ENCODE data around the gene NEB.
"Not testable (repeated sequence)": the region's sequence is repeated elsewhere in the genome, so short reads cannot be mapped to it uniquely, and the experiment has no call there.

The NEB gene

DNA sequence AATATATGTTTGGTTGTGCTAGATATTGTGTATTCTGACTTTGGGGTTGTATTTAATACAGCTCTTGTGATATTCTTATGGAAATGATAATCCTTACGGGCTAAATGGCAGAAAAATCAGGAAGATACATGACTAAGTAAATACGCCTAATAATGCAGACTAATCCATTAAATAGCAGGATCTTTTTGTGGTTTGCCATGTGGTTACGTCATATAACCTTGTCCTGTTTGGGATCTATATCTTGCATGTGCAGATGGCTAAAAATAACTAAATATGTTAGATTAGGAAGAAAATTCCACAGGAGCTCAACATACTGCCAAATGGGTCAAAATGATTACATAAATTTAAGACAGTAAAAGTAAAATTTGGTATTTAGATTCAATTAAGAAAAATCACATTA, 83.0 kb downstream of the NEB start:
- CTCF ChIA-PET: interaction anchor here (0.8 to 0.9 kb wide), 3 partner anchors 9 to 75 kb away, joined by 3 read pairs; no protein-coding TSS in a partner anchor
- POLR2A ChIA-PET: no interaction called here
- H3K4me3 ChIP-seq (ENCODE audit: control insufficient read depth in 1 of 7, extremely low read depth in 1 of 7, insufficient read depth in 4 of 7, low read depth in 2 of 7, low read length in 6 of 7): no peak overlapping the region
- H3K36me3 ChIP-seq (ENCODE audit: control insufficient read depth in 4 of 4, insufficient read depth in 4 of 4, low read length in 3 of 4): no peaks in the 10 kb centered on the region
- H3K4me1 ChIP-seq (ENCODE audit: control extremely low read depth in 1 of 4, control insufficient read depth in 4 of 4, insufficient read depth in 4 of 4, low read length in 3 of 4): peaks cover 0 to 8% (median 5%) of the 10 kb centered on the region in 4 experiments
- peak in 1 of 3 donors; percentile 1 for DNase-seq
- no peak overlapping the region for H3K27ac ChIP-seq (ENCODE audit: insufficient read depth in 1 of 2, low read depth in 1 of 2, low read length in 2 of 2, poor library complexity in 1 of 2, severe bottlenecking in 2 of 2)
- H3K9me3 ChIP-seq (ENCODE audit: control extremely low read depth in 1 of 5, control insufficient read depth in 4 of 5, insufficient read depth in 2 of 5, low read depth in 1 of 5, low read length in 4 of 5): peaks cover 0 to 5% (median 0%) of the 10 kb centered on the region in 5 experiments
- no CpG with 5 or more reads among the region's 3 CpGs for WGBS (ENCODE audit: insufficient coverage)
- H3K27me3 ChIP-seq (replicated peaks in 2 of 5; ENCODE audit: control insufficient read depth in 4 of 5, insufficient read depth in 5 of 5, low read length in 4 of 5): no peaks in the 10 kb centered on the region

DNA sequence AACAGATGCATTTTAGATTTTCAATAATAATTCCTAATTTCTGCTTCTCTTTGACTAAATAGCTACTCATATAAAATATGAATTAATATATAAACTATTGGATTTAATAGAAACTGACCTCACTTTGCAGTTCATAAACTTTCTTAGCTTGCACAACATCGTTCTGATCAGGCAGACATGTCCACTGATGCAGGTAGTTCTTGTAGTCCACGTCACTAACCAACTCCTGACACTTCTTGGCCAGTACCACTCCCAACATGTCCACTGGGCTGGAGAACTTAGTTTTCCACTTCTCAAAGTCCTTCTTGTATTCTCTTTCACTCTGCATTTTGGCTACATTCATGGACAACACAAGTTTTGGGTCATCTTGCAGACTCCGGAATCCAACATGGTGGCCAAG, 83.8 kb downstream of the NEB start:
- no peak for DNase-seq
- Histone ChIP-seq H3K27ac (ENCODE audit: insufficient read depth in 1 of 2, low read depth in 1 of 2, low read length in 2 of 2, poor library complexity in 1 of 2, severe bottlenecking in 2 of 2) (no peak overlapping the region), H3K27me3 (replicated peaks in 2 of 5; ENCODE audit: control insufficient read depth in 4 of 5, insufficient read depth in 5 of 5, low read length in 4 of 5) (no peaks in the 10 kb centered on the region), H3K4me1 (ENCODE audit: control extremely low read depth in 1 of 4, control insufficient read depth in 4 of 4, insufficient read depth in 4 of 4, low read length in 3 of 4) (peaks cover 0 to 9% (median 5%) of the 10 kb centered on the region in 4 experiments), H3K9me3 (ENCODE audit: control extremely low read depth in 1 of 5, control insufficient read depth in 4 of 5, insufficient read depth in 2 of 5, low read depth in 1 of 5, low read length in 4 of 5) (peaks cover 0 to 5% (median 0%) of the 10 kb centered on the region in 5 experiments), H3K36me3 (ENCODE audit: control insufficient read depth in 4 of 4, insufficient read depth in 4 of 4, low read length in 3 of 4) (no peaks in the 10 kb centered on the region), H3K4me3 (ENCODE audit: control insufficient read depth in 1 of 7, extremely low read depth in 1 of 7, insufficient read depth in 4 of 7, low read depth in 2 of 7, low read length in 6 of 7) (no peak overlapping the region)
- ChIA-PET POLR2A (no interaction called here), CTCF (interaction anchor here (0.9 kb wide), 1 partner anchor 8 kb away, joined by 3 read pairs; no protein-coding TSS in a partner anchor)
- WGBS (ENCODE audit: insufficient coverage): 100% methylated on average over 2 of the region's 3 CpGs

DNA sequence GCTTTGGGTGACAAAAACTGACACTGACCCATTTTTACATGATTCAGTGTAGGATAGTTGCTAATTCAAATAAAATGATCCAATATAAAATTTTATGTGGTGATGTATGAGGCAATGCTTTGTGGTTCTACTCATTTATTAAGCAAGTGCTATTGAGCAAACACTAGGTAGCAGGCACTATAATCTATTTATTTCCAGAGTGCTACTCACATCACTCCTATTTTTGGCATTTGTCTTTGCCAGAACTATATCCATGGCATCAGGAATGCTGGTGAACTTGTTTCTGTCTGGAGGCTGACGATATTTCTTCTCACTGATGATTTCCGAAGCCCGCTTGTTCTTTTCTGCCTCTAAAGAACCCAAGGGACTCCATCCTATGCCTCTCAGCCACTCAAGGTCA, 84.3 kb downstream of the NEB start:
- 100% methylated on average over 3 of the region's 3 CpGs for WGBS (ENCODE audit: insufficient coverage)
- no peak overlapping the region for H3K4me3 ChIP-seq (ENCODE audit: control insufficient read depth in 1 of 7, extremely low read depth in 1 of 7, insufficient read depth in 4 of 7, low read depth in 2 of 7, low read length in 6 of 7)

DNA sequence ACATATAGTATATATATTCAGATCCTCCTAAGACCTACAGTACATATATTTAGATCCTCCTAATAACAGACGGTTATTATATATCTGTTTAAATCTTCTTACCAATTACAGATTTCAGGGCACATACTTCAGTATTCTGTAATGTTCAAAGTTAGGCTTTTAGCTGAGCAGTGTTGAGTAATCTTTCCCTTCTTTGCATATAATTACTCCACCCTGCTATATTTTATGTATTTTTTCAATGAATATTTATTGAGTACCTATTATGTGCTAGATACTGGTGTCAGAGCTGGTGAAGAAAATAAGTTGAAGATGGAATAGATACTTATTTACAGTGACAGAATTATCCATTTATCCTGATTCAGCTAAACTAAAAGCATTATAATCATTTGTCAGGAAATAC, 84.9 kb downstream of the NEB start:
- CTCF ChIA-PET: interaction anchor here (1.4 kb wide), 1 partner anchor 12 kb away, joined by 3 read pairs; no protein-coding TSS in a partner anchor
- POLR2A ChIA-PET: no interaction called here

More for the DNA sequence above, 84.3 kb downstream of the NEB start:
- Histone ChIP-seq H3K36me3 (ENCODE audit: control insufficient read depth in 4 of 4, insufficient read depth in 4 of 4, low read length in 3 of 4) (no peaks in the 10 kb centered on the region), H3K9me3 (ENCODE audit: control extremely low read depth in 1 of 5, control insufficient read depth in 4 of 5, insufficient read depth in 2 of 5, low read depth in 1 of 5, low read length in 4 of 5) (peaks cover 0 to 5% (median 0%) of the 10 kb centered on the region in 5 experiments), H3K27me3 (replicated peaks in 2 of 5; ENCODE audit: control insufficient read depth in 4 of 5, insufficient read depth in 5 of 5, low read length in 4 of 5) (no peaks in the 10 kb centered on the region), H3K27ac (ENCODE audit: insufficient read depth in 1 of 2, low read depth in 1 of 2, low read length in 2 of 2, poor library complexity in 1 of 2, severe bottlenecking in 2 of 2) (no peak overlapping the region), H3K4me1 (ENCODE audit: control extremely low read depth in 1 of 4, control insufficient read depth in 4 of 4, insufficient read depth in 4 of 4, low read length in 3 of 4) (peaks cover 0 to 9% (median 5%) of the 10 kb centered on the region in 4 experiments)
- ChIA-PET POLR2A (no interaction called here), CTCF (interaction anchor here (1.4 kb wide), 1 partner anchor 13 kb away, joined by 3 read pairs; no protein-coding TSS in a partner anchor)
- no peak for DNase-seq

DNA sequence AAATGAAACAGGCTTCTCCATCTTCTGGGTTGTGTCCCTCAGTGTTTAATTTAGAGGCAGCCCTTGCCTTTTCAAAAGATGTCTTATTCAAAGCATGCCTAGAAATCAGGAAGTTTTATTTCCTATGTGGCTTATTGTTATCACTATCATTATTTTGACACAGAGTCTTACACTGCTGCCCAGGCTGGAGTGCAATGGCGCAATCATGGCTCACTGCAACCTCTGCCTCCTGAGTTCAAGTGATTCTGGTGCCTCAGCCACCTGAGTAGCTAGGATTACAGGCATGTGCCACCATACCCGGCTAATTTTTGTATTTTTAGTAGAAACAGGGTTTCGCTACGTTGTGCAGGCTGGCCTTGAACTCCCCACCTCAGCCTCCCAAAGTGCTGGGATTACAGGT, 87.8 kb downstream of the NEB start:
- H3K36me3 ChIP-seq (ENCODE audit: control insufficient read depth in 4 of 4, insufficient read depth in 4 of 4, low read length in 3 of 4); H3K9me3 ChIP-seq (ENCODE audit: control extremely low read depth in 1 of 5, control insufficient read depth in 4 of 5, insufficient read depth in 2 of 5, low read depth in 1 of 5, low read length in 4 of 5); H3K27me3 ChIP-seq (replicated peaks in 2 of 5; ENCODE audit: control insufficient read depth in 4 of 5, insufficient read depth in 5 of 5, low read length in 4 of 5); H3K4me3 ChIP-seq (ENCODE audit: control insufficient read depth in 1 of 7, extremely low read depth in 1 of 7, insufficient read depth in 4 of 7, low read depth in 2 of 7, low read length in 6 of 7); H3K27ac ChIP-seq (ENCODE audit: insufficient read depth in 1 of 2, low read depth in 1 of 2, low read length in 2 of 2, poor library complexity in 1 of 2, severe bottlenecking in 2 of 2); H3K4me1 ChIP-seq (ENCODE audit: control extremely low read depth in 1 of 4, control insufficient read depth in 4 of 4, insufficient read depth in 4 of 4, low read length in 3 of 4); CTCF ChIA-PET; POLR2A ChIA-PET: not testable (repeated sequence)
- peak in 1 of 3 donors; percentile 1 for DNase-seq
- 90% methylated on average over 1 of the region's 4 CpGs for WGBS (ENCODE audit: insufficient coverage)

More for the DNA sequence above, 84.9 kb downstream of the NEB start:
- no peak for DNase-seq
- Histone ChIP-seq H3K36me3 (ENCODE audit: control insufficient read depth in 4 of 4, insufficient read depth in 4 of 4, low read length in 3 of 4) (no peaks in the 10 kb centered on the region), H3K4me1 (ENCODE audit: control extremely low read depth in 1 of 4, control insufficient read depth in 4 of 4, insufficient read depth in 4 of 4, low read length in 3 of 4) (peaks cover 0 to 9% (median 5%) of the 10 kb centered on the region in 4 experiments), H3K27me3 (replicated peaks in 2 of 5; ENCODE audit: control insufficient read depth in 4 of 5, insufficient read depth in 5 of 5, low read length in 4 of 5) (no peaks in the 10 kb centered on the region), H3K27ac (ENCODE audit: insufficient read depth in 1 of 2, low read depth in 1 of 2, low read length in 2 of 2, poor library complexity in 1 of 2, severe bottlenecking in 2 of 2) (no peak overlapping the region), H3K9me3 (ENCODE audit: control extremely low read depth in 1 of 5, control insufficient read depth in 4 of 5, insufficient read depth in 2 of 5, low read depth in 1 of 5, low read length in 4 of 5) (peaks cover 0 to 5% (median 0%) of the 10 kb centered on the region in 5 experiments), H3K4me3 (ENCODE audit: control insufficient read depth in 1 of 7, extremely low read depth in 1 of 7, insufficient read depth in 4 of 7, low read depth in 2 of 7, low read length in 6 of 7) (no peak overlapping the region)
- no CpG with 5 or more reads among the region's 1 CpG for WGBS (ENCODE audit: insufficient coverage)

DNA sequence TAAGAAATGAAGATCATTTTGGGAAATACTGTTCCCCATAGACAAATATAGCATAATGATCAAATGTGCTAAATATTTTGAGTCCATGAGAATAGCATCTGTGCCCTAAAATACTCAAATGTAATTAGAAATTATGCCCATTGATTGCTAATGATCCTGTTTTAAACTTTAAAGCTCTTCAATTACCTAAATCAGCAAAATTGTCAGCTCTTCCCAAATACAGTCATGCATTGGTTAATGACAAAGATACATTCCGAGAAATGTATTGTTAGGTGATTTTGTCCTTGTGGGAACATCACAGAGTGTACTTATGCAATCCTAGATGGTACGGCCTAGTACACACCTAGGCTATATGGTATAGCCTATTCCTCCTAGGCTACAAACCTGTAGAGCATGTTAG, 89.7 kb downstream of the NEB start:
- Histone ChIP-seq H3K36me3 (ENCODE audit: control insufficient read depth in 4 of 4, insufficient read depth in 4 of 4, low read length in 3 of 4) (no peaks in the 10 kb centered on the region), H3K27me3 (replicated peaks in 2 of 5; ENCODE audit: control insufficient read depth in 4 of 5, insufficient read depth in 5 of 5, low read length in 4 of 5) (no peaks in the 10 kb centered on the region), H3K27ac (ENCODE audit: insufficient read depth in 1 of 2, low read depth in 1 of 2, low read length in 2 of 2, poor library complexity in 1 of 2, severe bottlenecking in 2 of 2) (no peak overlapping the region), H3K4me3 (ENCODE audit: control insufficient read depth in 1 of 7, extremely low read depth in 1 of 7, insufficient read depth in 4 of 7, low read depth in 2 of 7, low read length in 6 of 7) (no peak overlapping the region), H3K4me1 (ENCODE audit: control extremely low read depth in 1 of 4, control insufficient read depth in 4 of 4, insufficient read depth in 4 of 4, low read length in 3 of 4) (peaks cover 0 to 8% (median 5%) of the 10 kb centered on the region in 4 experiments), H3K9me3 (ENCODE audit: control extremely low read depth in 1 of 5, control insufficient read depth in 4 of 5, insufficient read depth in 2 of 5, low read depth in 1 of 5, low read length in 4 of 5) (peaks cover 0 to 5% (median 0%) of the 10 kb centered on the region in 5 experiments)
- POLR2A ChIA-PET: no interaction called here
- CTCF ChIA-PET: no interaction called here
- WGBS (ENCODE audit: insufficient coverage): no CpG with 5 or more reads among the region's 2 CpGs
- no peak for DNase-seq

DNA sequence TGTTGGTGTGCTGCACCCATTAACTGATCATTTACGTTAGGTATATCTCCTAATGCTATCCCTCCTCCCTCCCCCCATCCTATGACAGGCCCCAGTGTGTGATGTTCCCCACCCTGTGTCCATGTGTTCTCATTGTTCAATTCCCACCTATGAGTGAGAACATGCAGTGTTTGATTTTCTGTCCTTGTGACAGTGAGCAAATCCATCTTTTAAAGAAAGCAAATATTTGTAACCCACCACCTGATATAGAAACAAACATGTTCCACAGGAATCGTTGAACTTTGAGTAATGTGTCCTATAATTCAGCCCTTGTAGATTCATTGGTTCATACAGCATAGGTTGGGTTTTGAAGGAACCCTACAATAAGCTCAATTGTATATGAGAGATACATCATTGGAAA, 92.4 kb downstream of the NEB start:
- H3K4me3 ChIP-seq (ENCODE audit: control insufficient read depth in 1 of 7, extremely low read depth in 1 of 7, insufficient read depth in 4 of 7, low read depth in 2 of 7, low read length in 6 of 7); H3K36me3 ChIP-seq (ENCODE audit: control insufficient read depth in 4 of 4, insufficient read depth in 4 of 4, low read length in 3 of 4); POLR2A ChIA-PET; DNase-seq; H3K27me3 ChIP-seq (replicated peaks in 2 of 5; ENCODE audit: control insufficient read depth in 4 of 5, insufficient read depth in 5 of 5, low read length in 4 of 5); H3K27ac ChIP-seq (ENCODE audit: insufficient read depth in 1 of 2, low read depth in 1 of 2, low read length in 2 of 2, poor library complexity in 1 of 2, severe bottlenecking in 2 of 2); H3K9me3 ChIP-seq (ENCODE audit: control extremely low read depth in 1 of 5, control insufficient read depth in 4 of 5, insufficient read depth in 2 of 5, low read depth in 1 of 5, low read length in 4 of 5): not testable (repeated sequence)
- CTCF ChIA-PET: interaction anchor here (1.0 kb wide), 1 partner anchor 9 kb away, joined by 3 read pairs; no protein-coding TSS in a partner anchor
- WGBS (ENCODE audit: insufficient coverage): 100% methylated on average over 1 of the region's 2 CpGs
- H3K4me1 ChIP-seq (ENCODE audit: control extremely low read depth in 1 of 4, control insufficient read depth in 4 of 4, insufficient read depth in 4 of 4, low read length in 3 of 4): peaks cover 13 to 34% (median 25%) of the 10 kb centered on the region in 4 experiments
